HG02610 (cell line): ENCODE data around the gene SPTAN1.
"Not testable (repeated sequence)": the region's sequence is repeated elsewhere in the genome, so short reads cannot be mapped to it uniquely, and the experiment has no call there.

Experiments used
- ATAC-seq: cut with Tn5 transposase; IDR thresholded peaks from one replicate; pipeline ENCODE4 v1.9.1; 2021; ENCODE audit warnings: mild to moderate bottlenecking, moderate library complexity; ENCODE audit not compliant: unreplicated experiment

SPTAN1 gene

DNA sequence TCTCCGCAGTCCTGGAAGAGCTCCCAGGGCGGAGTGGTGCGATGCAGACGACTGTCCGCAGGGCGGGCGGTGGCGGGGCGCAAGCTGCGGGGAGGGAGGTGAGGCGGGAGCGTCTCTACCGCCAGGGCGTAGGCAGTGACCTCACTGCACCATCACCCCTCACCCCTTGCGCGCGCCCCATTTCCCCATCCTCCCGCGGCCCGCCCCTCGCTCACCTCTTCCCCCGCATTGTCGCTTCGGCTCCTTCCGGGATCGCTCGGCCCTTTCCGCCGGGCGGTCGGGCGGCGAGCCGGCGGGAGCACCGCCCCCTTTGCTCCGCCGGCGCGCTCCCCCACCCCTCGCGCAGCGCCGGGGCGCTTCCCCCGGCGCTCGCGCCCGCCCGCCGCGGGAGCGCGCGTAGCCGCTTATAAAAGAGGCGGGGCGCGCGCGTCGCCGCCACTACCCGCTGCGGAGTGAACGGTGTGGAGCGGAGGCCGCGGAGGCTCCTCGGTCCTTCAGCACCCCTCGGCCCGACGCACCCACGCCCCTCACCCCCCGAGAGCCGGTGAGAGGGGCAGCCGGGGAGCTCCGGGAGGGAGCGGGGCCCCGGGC is at the start of gene SPTAN1:
Gene SPTAN1, plus strand, starts transcription at position 435 of the 591 bp plus-strand sequence. CDS start 14,154 bp downstream, outside the sequence.
- peak; percentile 77 for ATAC-seq

DNA sequence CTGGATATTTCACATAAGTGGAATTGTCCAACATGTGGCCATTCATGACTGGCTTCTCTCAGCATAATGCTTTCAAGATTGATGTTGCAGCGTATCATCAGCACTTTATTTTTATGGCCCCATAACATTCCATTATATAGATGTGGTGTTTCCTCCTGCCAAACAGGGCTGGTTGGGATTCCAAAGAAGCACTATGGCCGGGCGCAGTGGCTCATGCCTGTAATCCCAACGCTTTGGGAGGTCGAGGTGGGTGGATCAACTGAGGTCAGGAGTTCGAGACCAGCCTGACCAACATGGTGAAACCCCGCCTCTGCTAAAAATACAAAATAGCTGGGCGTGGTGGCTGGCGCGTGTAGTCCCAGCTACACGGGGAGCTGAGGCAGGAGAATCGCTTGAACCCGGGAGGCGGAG is 49.0 kb upstream of the SPTAN1 start:
- ATAC-seq: not testable (repeated sequence)

DNA sequence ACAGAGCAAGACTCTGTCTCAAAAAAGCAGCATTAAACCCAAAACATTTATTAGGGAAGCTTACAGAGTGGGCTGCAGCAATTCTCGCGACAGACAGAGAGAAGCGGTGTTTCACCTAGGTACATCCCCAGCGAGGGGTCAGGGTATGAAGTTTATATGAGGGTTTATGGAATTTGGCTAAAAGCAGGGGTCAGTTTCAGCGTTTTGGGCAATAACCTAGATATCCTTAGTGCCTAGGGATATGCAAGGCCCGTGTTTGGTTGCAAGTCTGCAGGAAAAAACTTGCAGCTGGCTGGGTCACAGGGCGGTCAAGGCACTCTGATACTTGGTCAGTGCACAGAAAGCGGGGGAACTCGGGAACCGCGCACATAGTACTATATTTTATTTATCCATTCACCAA is 48.5 kb upstream of the SPTAN1 start:
- ATAC-seq: no peak

DNA sequence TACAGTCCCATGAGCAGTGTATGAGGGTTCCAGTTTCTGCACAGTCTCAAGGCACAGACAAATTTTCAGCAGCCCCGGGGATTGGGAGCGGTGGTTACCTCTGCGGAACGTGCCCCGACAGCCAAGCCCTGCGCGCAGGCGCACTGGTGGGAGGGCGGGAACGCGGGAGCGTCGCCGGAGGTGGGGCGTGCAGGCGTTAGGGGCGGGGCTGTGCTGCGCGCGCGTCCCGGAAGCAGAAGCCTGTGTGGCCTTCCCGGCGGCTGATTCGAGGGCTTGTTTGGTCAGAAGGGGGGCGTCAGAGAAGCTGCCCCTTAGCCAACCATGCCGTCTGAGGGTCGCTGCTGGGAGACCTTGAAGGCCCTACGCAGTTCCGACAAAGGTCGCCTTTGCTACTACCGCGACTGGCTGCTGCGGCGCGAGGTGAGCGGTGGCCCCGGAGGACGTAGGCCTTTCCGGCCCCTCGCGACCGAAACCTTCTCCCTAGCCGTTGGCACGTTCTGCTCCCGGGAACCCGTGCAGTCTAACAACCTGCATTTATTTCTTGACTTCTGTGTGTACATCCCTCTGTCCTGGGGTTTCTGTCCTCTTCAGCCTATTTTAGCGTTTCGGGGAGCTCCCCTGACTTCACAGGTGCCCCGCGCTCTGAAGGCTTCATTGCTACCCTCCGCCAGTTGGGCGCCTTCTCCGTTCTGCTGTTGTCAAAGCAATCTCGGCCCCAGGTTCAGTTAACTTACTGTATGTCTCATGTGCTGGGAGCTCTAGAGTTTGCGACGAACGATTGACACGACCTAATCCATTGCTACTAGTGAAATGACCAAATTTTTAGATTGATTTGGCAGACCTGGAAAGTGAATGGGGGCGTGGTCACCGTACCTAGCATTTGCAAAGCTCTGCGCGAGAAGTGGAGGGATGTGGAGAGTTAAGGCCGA is 47.6 kb upstream of the SPTAN1 start, which contains the start of gene GLE1:
Gene GLE1, plus strand, starts transcription at position 235 of the 929 bp plus-strand sequence. Its CDS starts 87 bp downstream, at position 322.
- ATAC-seq: peak; percentile 81

DNA sequence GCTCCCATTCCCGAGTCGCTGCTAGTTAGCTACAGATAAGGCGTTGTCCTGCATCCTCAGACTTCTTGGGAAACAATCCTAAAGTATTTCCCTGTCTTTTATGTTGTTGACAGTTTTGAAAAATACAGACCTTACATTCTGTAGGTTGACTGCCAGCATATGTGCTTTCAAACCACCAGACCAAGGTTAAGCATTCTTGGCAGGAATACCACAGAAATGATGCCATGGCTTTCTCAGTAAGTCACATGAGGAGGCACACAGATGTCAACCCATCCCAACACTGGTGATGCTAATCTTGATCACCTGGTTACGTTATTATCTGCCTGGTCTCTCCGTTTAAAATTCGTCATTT is 47.0 kb upstream of the SPTAN1 start:
- no peak for ATAC-seq

DNA sequence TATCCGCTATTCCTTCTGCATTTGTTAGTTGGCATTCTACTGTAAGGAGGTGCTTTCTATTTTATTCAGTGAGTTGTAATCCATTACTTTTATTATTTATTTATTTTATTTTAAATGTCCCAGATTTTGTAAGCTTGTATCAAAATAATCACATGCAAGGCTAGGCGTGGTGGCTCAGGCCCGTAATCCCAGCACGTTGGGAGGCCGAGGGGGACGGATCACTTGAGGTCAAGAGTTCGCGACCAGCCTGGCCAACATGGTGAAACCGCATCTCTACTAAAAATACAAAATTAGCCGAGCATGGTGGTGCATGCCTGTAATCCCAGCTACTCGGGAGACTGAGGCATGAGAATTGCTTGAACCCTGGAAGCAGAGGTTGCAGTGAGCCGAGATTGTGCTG is 46.5 kb upstream of the SPTAN1 start:
- ATAC-seq: not testable (repeated sequence)

DNA sequence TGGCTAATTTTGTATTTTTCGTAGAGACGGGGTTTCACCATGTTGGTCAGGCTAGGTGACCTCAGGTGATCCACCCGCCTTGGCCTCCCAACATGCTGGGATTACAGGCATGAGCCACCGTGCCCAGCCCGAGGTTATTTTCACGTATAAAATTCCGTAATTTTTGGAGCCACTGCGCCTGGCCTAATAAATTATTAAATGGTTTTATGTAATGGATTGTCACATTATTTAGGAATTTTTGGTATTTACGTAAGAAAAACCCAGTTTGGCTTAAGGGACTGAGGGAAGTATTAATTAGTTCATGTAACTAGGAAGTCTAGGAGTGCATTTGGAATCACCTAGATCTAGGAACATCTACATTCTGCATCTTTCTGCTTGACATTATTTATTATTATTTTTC is 39.6 kb upstream of the SPTAN1 start:
- ATAC-seq: no peak

DNA sequence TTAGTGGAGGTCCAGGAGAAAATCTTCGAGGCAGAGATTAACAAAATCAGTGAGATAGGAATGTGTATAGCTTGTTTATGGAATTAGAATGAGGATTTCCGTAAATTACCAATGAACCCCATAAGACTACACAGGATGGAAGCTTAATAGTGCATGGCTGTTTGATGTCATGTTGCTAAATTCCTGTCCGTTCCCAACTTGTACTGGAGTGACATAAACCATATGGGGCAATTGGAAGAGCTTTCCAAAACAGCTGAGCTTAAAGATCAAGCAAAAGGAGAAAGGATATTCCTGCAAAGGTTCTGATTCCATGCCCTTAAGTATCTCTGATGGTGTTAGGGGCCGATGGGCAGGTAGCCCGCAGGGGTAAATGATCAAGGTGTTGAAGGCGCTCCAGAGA is 30.4 kb upstream of the SPTAN1 start:
- no peak for ATAC-seq

DNA sequence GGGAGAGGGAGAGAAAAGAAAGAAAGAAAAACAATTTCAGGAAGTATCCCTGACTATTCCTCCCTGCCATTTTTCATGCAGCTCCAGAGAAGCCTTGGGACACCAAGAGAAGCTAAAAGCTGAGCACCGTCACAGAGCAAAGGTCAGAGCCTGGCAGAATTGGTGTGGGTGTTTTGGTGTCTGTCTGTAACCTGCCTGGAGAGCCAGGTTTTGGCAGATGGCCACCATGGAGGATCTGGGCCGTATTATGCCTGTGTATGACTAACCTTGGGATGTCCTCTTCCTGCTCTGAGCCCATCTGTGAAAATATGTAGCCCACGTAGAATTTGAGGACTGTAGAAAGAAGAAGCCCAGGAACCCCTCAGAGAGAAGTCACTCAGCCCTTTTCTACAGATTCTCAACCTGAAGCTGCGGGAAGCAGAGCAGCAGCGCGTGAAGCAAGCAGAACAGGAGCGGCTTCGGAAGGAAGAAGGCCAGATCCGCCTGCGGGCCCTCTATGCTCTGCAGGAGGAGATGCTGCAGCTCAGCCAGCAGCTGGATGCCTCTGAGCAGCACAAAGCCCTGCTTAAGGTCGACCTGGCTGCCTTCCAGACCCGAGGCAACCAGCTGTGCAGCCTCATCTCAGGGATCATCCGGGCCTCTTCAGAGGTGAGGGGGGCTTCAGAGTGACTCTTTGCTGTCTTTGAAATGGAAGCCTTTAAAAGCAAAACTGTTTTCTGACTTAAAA is 29.0 kb upstream of the SPTAN1 start:
- no peak for ATAC-seq

DNA sequence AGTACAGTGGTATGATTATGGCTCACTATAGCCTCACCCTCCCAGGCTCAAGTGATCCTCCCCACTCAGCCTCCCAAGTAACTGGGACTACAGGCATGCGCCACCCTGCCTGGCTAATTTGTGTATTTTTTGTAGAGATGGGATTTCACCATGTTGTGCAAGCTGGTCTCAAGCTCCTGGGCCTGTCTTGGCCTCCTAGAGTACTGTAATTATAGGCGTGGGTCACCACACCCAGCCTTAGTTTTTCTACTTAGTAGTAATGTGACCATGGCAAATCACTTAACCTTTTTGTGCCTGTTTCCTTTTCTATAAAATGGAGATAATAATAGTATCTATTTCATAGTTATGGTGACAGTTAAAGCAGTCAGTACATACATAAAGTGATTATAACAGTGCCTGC is 25.7 kb upstream of the SPTAN1 start:
- no peak for ATAC-seq

DNA sequence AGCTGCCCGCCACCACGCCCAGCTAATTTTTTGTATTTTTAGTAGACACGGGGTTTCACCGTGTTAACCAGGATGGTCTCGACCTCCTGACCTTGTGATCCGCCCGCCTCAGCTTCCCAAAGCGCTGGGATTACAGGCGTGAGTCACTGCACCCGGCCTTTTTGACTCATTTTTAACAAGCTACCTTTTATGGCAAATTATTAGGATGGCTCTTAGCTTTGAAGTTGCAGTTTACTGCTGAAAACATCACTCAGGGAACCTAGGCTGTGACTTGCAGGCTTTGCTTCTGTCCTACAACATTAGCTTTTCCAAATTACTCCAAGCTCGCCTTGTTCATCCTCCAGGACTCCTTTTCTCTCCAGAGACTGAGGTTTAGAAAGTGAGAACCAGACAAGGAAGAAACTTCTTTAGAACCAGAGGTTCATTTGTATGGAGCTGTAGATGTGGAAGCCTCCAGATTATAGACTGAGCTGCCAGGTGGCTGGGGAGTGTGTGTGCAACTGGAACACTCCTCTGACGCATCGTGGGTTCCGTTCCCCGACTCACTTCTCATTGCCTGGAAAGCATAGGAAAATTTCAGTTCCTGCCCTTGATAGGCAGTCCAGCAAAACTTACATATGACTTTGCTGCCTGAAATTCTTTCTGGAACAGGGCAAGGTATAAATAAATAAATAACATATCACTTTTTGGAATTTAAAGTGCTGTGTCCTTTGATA is 23.8 kb upstream of the SPTAN1 start:
- no peak for ATAC-seq

DNA sequence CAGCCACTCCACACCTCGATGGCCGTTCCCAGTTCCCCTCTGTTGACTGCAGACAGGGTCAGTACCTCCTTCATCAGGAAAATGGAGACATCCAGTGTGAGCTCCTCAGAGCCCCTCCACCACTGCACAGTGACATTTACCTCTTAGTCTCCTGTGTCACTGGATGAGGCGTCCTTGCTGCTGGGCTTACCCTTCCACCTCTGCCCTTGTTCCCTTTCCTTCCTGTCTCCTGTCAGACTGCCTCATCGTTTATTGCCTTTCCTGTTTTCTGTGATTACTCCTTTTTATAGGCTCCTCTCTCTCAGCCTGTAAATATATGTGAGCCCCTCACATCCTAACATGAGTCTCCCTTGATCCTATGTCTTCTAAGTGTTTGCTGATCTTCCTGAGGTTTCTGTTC is 23.2 kb upstream of the SPTAN1 start:
- ATAC-seq: no peak

DNA sequence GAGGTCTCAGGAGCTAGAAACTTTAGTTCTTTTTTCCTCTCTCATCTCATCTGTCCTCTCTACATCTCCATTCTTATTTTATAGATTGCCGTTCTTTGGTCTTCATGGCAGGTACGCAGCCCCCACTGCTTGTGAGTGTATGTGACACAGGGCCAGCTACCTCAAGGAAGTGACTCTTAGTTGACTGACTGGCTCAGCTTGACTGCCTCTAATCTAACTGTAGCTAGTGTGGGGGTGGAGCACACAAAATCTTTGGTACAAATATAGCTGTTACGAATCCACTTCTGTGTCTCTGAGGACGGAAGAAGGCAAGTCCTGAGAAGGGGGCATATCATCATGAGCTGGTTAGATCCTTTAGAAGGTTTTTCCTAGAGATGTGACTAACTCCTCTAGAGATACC is 19.8 kb upstream of the SPTAN1 start:
- no peak for ATAC-seq

DNA sequence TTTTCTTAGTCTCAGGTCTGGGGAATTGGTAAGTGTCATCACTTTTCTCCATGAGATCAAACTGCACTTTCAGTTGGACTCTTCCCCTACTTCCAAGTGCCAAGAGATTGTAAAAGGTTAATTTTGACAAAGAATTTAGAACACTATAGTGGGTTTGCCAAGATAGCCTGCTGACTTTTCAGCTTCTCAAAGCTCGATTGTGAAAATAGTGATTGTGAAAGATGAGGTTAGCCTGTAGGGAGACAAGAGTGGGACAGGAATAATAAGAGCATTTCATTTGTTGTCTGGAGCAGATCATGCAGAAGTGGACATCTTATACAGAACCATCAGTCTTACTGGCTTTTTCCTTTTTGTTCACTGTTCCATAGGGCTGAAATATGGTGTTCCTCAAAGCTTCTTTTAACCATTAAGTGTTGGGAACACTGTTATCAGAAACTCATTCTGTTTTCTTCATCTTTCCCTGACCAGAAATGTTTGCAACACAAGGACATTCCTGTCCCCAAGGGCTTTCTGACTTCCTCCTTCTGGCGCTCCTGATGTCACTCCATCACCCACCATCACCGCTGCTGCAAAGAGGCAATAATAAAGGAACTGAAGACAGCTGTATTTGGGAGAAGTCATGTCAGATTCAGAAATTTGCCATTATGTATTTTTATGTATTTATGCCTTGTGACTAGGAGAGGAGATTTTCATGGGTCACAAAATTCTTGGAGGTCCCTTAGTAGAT is 11.6 kb upstream of the SPTAN1 start:
- ATAC-seq: no peak

DNA sequence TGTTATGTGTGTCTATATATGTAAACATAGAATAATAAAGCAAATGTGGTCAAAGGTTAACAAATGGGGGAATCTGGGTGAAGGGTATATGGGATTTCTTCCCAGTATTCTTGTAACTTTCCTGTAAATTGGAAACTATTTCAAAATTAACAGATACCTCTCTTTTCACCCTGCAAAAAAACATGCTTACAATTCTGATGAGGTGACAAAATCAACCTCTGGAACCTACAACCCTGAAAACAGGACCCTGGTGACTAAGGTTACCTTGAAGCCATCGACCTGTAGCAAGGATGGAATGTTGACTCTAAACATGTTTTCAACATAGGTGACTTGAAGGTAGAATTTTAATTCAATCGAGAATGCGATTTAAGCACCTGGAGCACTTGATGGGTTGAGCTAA is 5.9 kb upstream of the SPTAN1 start:
- no peak for ATAC-seq

DNA sequence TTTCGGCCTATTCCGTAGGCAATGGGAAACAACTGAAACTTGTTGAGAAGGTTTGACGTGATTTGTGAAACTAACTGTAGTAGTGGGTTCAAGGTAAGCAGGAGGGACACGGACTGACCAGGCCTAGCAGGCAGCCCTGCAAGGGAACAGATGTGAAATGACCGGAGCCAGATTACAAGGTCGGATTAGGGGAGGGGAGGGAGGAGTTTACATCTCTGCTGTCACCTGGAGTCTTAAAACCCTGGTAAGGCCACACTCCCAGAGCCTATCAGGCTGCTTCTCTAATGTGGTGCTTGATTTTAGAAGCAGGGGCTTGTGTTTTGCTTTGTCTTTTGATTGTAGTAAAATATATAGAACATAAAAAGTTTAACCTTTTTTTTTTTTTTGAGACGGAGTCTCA is 3.5 kb upstream of the SPTAN1 start:
- ATAC-seq: no peak

DNA sequence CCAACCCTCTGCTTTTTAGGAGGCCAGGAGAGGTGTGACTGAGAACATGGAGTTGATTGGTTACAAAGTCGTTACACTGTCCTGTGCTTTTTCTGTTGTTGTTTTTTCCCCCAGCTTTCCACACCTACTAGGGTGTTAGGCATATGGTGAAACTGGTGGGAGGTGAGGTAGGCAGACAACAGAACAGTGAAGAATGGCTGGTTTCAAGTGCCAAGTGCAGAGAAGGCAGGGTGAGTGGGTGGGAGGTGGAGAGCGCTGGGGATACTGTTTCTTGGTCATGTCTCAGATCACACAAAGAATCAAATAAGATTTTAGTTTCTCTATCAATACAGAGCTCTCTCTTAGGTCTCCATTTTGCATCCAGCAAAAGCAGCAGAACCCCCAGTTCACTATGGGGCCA is 2.2 kb upstream of the SPTAN1 start:
- no peak for ATAC-seq

DNA sequence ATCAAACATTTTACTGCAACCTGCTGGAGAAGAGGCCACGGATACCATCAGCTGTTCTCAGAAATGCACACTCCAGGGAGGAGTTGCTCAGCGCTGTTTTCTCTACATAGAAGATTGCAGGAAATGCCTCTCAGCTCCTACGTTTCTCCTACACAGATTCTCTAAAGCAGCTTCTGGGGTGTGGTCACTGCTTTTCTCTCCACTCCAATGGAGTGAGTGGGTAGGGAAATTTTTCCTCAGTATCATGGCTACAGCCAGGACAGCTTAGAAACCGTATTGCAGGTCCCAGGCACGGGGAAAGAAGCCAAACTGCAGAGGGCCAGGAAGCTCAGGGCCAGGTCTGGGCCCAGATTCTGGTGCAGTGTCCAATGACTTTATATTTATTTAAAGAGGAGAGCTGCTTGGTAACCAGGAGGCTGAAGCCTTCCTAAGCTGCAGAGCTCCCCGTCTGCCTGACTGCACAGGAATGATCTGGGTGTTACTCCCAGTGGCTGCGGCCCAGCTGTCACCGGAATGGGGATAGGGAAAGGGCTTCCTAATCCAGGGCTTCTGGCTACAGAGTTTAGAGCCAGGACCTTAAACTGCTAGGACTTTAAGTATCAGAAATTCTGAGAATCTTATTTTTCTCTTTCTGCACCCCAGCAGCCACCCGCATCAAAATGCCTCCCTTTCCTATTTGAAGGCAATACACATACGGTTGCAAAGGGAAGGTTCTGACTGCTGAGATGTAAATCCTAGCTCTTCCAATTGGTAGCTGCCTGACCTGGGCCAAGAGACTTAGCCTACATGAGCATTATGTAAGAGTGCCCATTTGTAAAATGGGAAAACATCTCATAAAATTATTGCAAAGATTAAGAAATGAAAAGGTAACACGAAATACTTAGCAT is 1.4 kb upstream of the SPTAN1 start:
- no peak for ATAC-seq

DNA sequence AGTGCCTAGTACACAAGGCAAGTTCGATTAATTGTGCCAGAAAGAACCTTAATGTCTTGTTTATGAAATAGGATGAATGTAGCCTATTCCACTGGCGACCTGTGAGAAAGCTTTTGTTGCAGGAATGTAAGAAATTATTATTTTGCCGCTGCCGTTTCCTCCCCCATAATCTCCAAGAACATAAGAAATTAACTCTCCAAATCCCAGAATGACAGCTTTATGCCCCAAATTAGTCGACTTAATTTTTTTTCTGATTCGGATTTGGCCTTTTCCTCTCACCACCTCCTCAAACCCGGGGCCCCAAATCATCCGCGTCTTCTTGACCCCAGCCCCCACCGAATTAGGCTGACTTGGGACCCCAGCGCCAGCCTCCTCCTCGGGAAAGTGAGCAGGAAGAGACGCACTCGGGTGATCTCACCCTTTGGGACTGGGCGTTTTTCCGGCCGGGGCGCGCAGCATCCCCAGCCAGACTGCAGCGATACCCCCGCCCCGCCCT is 682 bp upstream of the SPTAN1 start:
- no peak for ATAC-seq
